ENCODE results near the gene SLC6A15.

Gene SLC6A15

DNA sequence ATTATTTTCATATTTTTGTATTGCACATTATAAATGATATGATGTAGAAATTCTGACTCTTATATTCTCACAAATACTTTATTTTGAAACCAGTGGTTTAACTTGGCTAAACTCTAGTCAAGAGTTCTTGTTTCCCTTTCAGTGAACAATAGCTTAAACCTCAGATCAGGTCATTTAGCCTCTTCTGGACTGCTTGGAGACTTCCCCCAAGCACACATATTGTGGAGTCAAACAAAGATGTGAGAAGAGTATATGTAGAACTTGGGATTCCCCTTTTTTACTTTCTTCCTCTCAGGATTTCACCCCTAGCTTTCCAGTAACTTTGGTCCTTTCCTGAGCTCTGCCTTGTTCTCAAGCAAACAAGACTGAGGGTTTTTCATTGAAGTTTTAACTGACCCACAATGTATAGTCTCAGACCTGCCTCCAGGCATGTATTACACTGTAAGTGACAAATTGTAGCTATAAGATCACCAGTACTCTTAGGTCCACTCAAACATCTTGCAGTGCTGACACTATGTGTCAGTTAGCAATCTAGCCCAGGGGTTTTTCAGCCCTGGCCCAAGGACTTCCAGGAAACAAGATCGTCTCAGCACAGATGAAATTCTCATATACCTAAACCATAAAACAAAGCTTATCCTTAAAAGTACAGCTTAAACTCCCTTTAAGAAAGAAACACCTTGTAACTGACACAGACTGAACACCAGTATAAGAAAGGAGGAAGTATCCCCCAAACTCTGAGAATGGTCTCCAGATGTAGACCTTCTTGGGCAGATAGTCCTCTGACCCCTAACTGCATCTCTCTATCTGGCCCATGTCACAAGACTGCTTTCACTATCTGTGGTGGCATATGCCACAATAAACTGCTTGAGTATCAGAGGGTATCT is 98.6 kb downstream of the SLC6A15 start:
- Histone ChIP-seq H3K9me3 (replicated peaks; ENCODE audit: insufficient read depth, low read length) (no peaks in the 10 kb centered on the region), H3K4me2 (ENCODE audit: low read depth, low read length) (no peak overlapping the region), H4K20me1 (ENCODE audit: insufficient read depth, low read length) (no peaks in the 10 kb centered on the region), H3K27me3 (replicated peaks; ENCODE audit: insufficient read depth, low read length) (no peaks in the 10 kb centered on the region), H3K27ac (ENCODE audit: low read length) (no peak overlapping the region), H3K9me2 (replicated peaks; ENCODE audit: insufficient read depth, low read length) (no peaks in the 10 kb centered on the region), H3K9ac (ENCODE audit: low read length) (no peak overlapping the region), H3K79me2 (ENCODE audit: low read length) (no peaks in the 10 kb centered on the region), H2AFZ (ENCODE audit: low read length) (no peak overlapping the region), H3F3A (ENCODE audit: insufficient read depth, low read length) (no peaks in the 10 kb centered on the region), H3K4me1 (ENCODE audit: low read length) (no peaks in the 10 kb centered on the region), H3K36me3 (replicated peaks; ENCODE audit: insufficient read depth, low read length) (no peaks in the 10 kb centered on the region), H3K4me3 (ENCODE audit: low read length) (no peak overlapping the region)
- no peak for TF ChIP-seq EZH2 (optimal IDR thresholded peaks at IDR 0.05; ENCODE audit: low read depth, low read length)
- TF ChIP-seq, protein P1, sequence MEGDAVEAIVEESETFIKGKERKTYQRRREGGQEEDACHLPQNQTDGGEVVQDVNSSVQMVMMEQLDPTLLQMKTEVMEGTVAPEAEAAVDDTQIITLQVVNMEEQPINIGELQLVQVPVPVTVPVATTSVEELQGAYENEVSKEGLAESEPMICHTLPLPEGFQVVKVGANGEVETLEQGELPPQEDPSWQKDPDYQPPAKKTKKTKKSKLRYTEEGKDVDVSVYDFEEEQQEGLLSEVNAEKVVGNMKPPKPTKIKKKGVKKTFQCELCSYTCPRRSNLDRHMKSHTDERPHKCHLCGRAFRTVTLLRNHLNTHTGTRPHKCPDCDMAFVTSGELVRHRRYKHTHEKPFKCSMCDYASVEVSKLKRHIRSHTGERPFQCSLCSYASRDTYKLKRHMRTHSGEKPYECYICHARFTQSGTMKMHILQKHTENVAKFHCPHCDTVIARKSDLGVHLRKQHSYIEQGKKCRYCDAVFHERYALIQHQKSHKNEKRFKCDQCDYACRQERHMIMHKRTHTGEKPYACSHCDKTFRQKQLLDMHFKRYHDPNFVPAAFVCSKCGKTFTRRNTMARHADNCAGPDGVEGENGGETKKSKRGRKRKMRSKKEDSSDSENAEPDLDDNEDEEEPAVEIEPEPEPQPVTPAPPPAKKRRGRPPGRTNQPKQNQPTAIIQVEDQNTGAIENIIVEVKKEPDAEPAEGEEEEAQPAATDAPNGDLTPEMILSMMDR (IDR thresholded peaks at IDR 0.05; ENCODE audit: low read length) = no peak
- no peak for TF ChIP-seq EZH2phosphoT487 (IDR thresholded peaks at IDR 0.05; ENCODE audit: low read length)
- DNase-seq = peak; percentile 53

DNA sequence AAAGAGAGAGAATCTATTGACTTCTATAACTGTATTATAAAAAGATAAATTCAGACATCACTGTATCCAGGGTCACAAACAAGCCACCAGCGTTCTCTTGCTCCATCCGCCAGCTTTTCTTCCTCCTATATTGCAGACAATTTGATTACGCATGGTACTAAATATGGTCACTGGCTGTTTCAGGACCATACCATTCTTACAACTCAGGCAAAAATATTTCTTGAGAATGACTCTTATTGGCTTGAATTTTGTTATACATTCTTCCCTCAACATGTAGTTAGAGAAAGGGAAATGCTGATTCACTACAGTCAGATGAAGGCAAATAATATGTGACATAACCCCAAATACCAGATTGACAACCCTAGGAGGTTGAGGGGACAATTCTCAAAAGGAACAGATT is 101.3 kb downstream of the SLC6A15 start:
- H2AFZ ChIP-seq (ENCODE audit: low read length) = no peak overlapping the region
- no peaks in the 10 kb centered on the region for H4K20me1 ChIP-seq (ENCODE audit: insufficient read depth, low read length)
- H3K9ac ChIP-seq (ENCODE audit: low read length) = no peak overlapping the region
- H3K27me3 ChIP-seq (replicated peaks; ENCODE audit: insufficient read depth, low read length) = no peaks in the 10 kb centered on the region
- H3K9me2 ChIP-seq (replicated peaks; ENCODE audit: insufficient read depth, low read length) = no peaks in the 10 kb centered on the region
- no peaks in the 10 kb centered on the region for H3K4me1 ChIP-seq (ENCODE audit: low read length)
- no peaks in the 10 kb centered on the region for H3F3A ChIP-seq (ENCODE audit: insufficient read depth, low read length)
- no peaks in the 10 kb centered on the region for H3K9me3 ChIP-seq (replicated peaks; ENCODE audit: insufficient read depth, low read length)
- TF ChIP-seq EZH2 (optimal IDR thresholded peaks at IDR 0.05; ENCODE audit: low read depth, low read length) (no peak), EZH2phosphoT487 (IDR thresholded peaks at IDR 0.05; ENCODE audit: low read length) (no peak)
- TF ChIP-seq, protein P1 (IDR thresholded peaks at IDR 0.05; ENCODE audit: low read length) = no peak
- H3K4me3 ChIP-seq (ENCODE audit: low read length) = no peak overlapping the region
- H3K27ac ChIP-seq (ENCODE audit: low read length) = no peak overlapping the region
- no peaks in the 10 kb centered on the region for H3K36me3 ChIP-seq (replicated peaks; ENCODE audit: insufficient read depth, low read length)
- H3K79me2 ChIP-seq (ENCODE audit: low read length) = no peaks in the 10 kb centered on the region
- no peak for DNase-seq
- no peak overlapping the region for H3K4me2 ChIP-seq (ENCODE audit: low read depth, low read length)

DNA sequence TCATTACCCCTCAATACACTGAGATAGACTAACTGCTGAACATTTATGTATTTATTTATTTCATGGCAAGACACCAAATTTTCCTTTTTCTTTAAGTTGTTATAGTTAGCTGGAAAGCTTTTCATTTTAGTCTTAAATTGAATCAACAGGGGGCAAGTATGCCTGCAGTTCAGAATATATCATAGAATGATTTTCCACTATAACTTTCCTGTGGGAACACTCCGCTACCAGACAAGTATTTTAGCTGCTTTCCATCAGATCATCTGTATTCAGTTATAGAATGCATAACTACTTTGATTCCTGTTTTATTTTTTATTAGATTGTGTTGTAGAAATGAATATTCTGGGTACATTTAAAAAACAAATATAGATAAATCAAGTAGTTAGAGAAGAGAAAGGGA is 102.0 kb downstream of the SLC6A15 start:
- no peaks in the 10 kb centered on the region for H3K9me2 ChIP-seq (replicated peaks; ENCODE audit: insufficient read depth, low read length)
- no peak overlapping the region for H2AFZ ChIP-seq (ENCODE audit: low read length)
- H3K4me2 ChIP-seq (ENCODE audit: low read depth, low read length) = no peak overlapping the region
- H4K20me1 ChIP-seq (ENCODE audit: insufficient read depth, low read length) = no peaks in the 10 kb centered on the region
- H3K27me3 ChIP-seq (replicated peaks; ENCODE audit: insufficient read depth, low read length) = no peaks in the 10 kb centered on the region
- H3F3A ChIP-seq (ENCODE audit: insufficient read depth, low read length) = no peaks in the 10 kb centered on the region
- TF ChIP-seq EZH2phosphoT487 (IDR thresholded peaks at IDR 0.05; ENCODE audit: low read length) = no peak
- TF ChIP-seq EZH2 (optimal IDR thresholded peaks at IDR 0.05; ENCODE audit: low read depth, low read length) = no peak
- TF ChIP-seq, protein P1 (IDR thresholded peaks at IDR 0.05; ENCODE audit: low read length) = no peak
- no peaks in the 10 kb centered on the region for H3K36me3 ChIP-seq (replicated peaks; ENCODE audit: insufficient read depth, low read length)
- no peaks in the 10 kb centered on the region for H3K9me3 ChIP-seq (replicated peaks; ENCODE audit: insufficient read depth, low read length)
- no peak overlapping the region for H3K9ac ChIP-seq (ENCODE audit: low read length)
- no peak overlapping the region for H3K27ac ChIP-seq (ENCODE audit: low read length)
- H3K79me2 ChIP-seq (ENCODE audit: low read length) = no peaks in the 10 kb centered on the region
- no peak overlapping the region for H3K4me3 ChIP-seq (ENCODE audit: low read length)
- no peak for DNase-seq
- no peaks in the 10 kb centered on the region for H3K4me1 ChIP-seq (ENCODE audit: low read length)
